HCT116 (cell line): Measurements from ENCODE around the gene B3GNT4.

Experiments used
- EZH2 ChIP-seq: fragments of 200-600 bp; sonication (generic); IDR thresholded peaks from 2 replicates; pipeline ENCODE4 v1.6.1; 2017; ENCODE audit warnings: antibody characterized with exemption, mixed run types
- RAD21 ChIP-seq: IDR thresholded peaks from 2 replicates; pipeline ENCODE4 v1.6.1; 2012; ENCODE audit warnings: low read depth, mild to moderate bottlenecking
- SIN3A ChIP-seq: IDR thresholded peaks from 2 replicates; pipeline ENCODE4 v1.6.1; 2012; ENCODE audit warnings: low read depth
- ZFX ChIP-seq: fragments of 450-650 bp; IDR thresholded peaks from 2 replicates; pipeline ENCODE4 v1.6.1; 2017
- TF ChIP-seq, protein P1 (sequence below), 3 experiments: fragments of 200-600 bp in 1 of 3; sonication (generic) in 1 of 3; IDR thresholded peaks in 2 of 3; conservative IDR thresholded peaks in 1 of 3; 2 replicates each; pipeline ENCODE4 v1.5.1; 2012 to 2017; ENCODE audit warnings: low read depth in 2 of 3, low read length in 2 of 3, antibody characterized with exemption in 1 of 3, borderline replicate concordance in 1 of 3, control low read depth in 1 of 3, mild to moderate bottlenecking in 1 of 3, mixed read lengths in 1 of 3, mixed run types in 1 of 3, moderate library complexity in 1 of 3; ENCODE audit not compliant: insufficient read depth in 1 of 3
- TF ChIP-seq, protein P2 (sequence below): IDR thresholded peaks from 2 replicates; pipeline ENCODE4 v1.6.1; 2012; ENCODE audit warnings: low read depth

- TF ChIP-seq RAD21 (no peak), EZH2 (no peak), SIN3A (no peak), ZFX (no peak)
- TF ChIP-seq, protein P1, sequence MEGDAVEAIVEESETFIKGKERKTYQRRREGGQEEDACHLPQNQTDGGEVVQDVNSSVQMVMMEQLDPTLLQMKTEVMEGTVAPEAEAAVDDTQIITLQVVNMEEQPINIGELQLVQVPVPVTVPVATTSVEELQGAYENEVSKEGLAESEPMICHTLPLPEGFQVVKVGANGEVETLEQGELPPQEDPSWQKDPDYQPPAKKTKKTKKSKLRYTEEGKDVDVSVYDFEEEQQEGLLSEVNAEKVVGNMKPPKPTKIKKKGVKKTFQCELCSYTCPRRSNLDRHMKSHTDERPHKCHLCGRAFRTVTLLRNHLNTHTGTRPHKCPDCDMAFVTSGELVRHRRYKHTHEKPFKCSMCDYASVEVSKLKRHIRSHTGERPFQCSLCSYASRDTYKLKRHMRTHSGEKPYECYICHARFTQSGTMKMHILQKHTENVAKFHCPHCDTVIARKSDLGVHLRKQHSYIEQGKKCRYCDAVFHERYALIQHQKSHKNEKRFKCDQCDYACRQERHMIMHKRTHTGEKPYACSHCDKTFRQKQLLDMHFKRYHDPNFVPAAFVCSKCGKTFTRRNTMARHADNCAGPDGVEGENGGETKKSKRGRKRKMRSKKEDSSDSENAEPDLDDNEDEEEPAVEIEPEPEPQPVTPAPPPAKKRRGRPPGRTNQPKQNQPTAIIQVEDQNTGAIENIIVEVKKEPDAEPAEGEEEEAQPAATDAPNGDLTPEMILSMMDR (IDR thresholded peaks at IDR 0.05 in 2 of 3, conservative IDR thresholded peaks at IDR 0.05 in 1 of 3; ENCODE audit: borderline replicate concordance in 1 of 3, insufficient read depth in 1 of 3, low read depth in 2 of 3, low read length in 2 of 3) = no peak
- TF ChIP-seq, protein P2, sequence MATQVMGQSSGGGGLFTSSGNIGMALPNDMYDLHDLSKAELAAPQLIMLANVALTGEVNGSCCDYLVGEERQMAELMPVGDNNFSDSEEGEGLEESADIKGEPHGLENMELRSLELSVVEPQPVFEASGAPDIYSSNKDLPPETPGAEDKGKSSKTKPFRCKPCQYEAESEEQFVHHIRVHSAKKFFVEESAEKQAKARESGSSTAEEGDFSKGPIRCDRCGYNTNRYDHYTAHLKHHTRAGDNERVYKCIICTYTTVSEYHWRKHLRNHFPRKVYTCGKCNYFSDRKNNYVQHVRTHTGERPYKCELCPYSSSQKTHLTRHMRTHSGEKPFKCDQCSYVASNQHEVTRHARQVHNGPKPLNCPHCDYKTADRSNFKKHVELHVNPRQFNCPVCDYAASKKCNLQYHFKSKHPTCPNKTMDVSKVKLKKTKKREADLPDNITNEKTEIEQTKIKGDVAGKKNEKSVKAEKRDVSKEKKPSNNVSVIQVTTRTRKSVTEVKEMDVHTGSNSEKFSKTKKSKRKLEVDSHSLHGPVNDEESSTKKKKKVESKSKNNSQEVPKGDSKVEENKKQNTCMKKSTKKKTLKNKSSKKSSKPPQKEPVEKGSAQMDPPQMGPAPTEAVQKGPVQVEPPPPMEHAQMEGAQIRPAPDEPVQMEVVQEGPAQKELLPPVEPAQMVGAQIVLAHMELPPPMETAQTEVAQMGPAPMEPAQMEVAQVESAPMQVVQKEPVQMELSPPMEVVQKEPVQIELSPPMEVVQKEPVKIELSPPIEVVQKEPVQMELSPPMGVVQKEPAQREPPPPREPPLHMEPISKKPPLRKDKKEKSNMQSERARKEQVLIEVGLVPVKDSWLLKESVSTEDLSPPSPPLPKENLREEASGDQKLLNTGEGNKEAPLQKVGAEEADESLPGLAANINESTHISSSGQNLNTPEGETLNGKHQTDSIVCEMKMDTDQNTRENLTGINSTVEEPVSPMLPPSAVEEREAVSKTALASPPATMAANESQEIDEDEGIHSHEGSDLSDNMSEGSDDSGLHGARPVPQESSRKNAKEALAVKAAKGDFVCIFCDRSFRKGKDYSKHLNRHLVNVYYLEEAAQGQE = no peak
Measured at GRCh38 chr12:122166422-122167349, 36.8 kb upstream of the B3GNT4 start.
